HepG2 (cell line): Measurements from ENCODE around the gene CLHC1. TPM values are rescaled to one million over a fixed set of nuclear protein-coding genes. Genes with fewer than 3 reads are reported as not detected.
A peak's percentile ranks its signal among the peaks of the same experiment; 100 is the strongest.

Source experiments
- ATAC-seq: fragments of 200-7000 bp; cut with Tn5 transposase; 3 replicates; pipeline ENCODE4 v1.9.1; 2020; ENCODE audit warnings: mild to moderate bottlenecking, moderate library complexity
- BruUV-seq: library from RNA; stranded (reverse); fragments of 400-500 nt; replicated peaks from 2 replicates; lab custom pipeline; 2021; lab: Mats Ljungman, UMichigan
- CTCF ChIA-PET: fragments of 300-600 bp; formaldehyde crosslinking; extraction: SDS; loops from one replicate; lab custom pipeline; 2021; ENCODE audit warnings: low total read pairs, inconsistent platforms, low intra/inter-chr PET ratio; lab: Yijun Ruan, JAX
- POLR2A ChIA-PET: fragments of 350-600 bp; sonication (Branson Sonifier 250); formaldehyde crosslinking; loops from one replicate; lab custom pipeline; 2020; ENCODE audit warnings: antibody characterized with exemption, inconsistent platforms; lab: Yijun Ruan, JAX
- DNase-seq: peaks from one replicate; pipeline ENCODE4 v3.0.0-alpha.2; 2015; ENCODE audit warnings: low spot score
- FAIRE-seq: peaks from 3 replicates; lab custom pipeline; 2011; peaks lifted over from hg19 to GRCh38; lab: Jason Lieb, UNC
- H2AFZ ChIP-seq: one replicate; pipeline ENCODE4 v1.6.1; 2011; ENCODE audit warnings: low read length, inconsistent platforms
- H3K27ac ChIP-seq: fragments of 300-600 bp; 3 replicates; pipeline ENCODE4 v1.8.0; 2011; ENCODE audit warnings: mixed run types, mild to moderate bottlenecking, mixed read lengths, low read length, inconsistent platforms; ENCODE audit not compliant: insufficient read depth; ENCODE audit errors: extremely low read length
- H3K27me3 ChIP-seq, 2 experiments: fragments of 200-600 bp in 1 of 2; 2 replicates in 1 of 2; 3 replicates in 1 of 2; pipeline versions ENCODE4 v1.6.0 to v1.8.0; 2011; ENCODE audit warnings: low read length in 2 of 2, mild to moderate bottlenecking in 2 of 2, moderate library complexity in 2 of 2, inconsistent platforms in 1 of 2; ENCODE audit not compliant: insufficient read depth in 2 of 2, control insufficient read depth in 1 of 2
- H3K36me3 ChIP-seq, 2 experiments: fragments of 200-600 bp in 1 of 2; replicated peaks in 1 of 2; 2 replicates in 1 of 2; 3 replicates in 1 of 2; pipeline versions ENCODE4 v1.5.1 to v1.8.0; 2011; ENCODE audit warnings: low read length in 2 of 2, inconsistent platforms in 1 of 2; ENCODE audit not compliant: insufficient read depth in 2 of 2, control insufficient read depth in 1 of 2
- H3K4me1 ChIP-seq: 2 replicates; pipeline ENCODE4 v1.5.1; 2012; ENCODE audit warnings: low read length, inconsistent platforms; ENCODE audit not compliant: insufficient read depth
- H3K4me2 ChIP-seq: 2 replicates; pipeline ENCODE4 v1.6.0; 2011; ENCODE audit warnings: low read depth, low read length, inconsistent platforms
- H3K4me3 ChIP-seq, 3 experiments: fragments of 200-600 bp in 1 of 3; sonication (generic), shearing (Covaris generic) in 1 of 3; replicated peaks in 1 of 3; 2 replicates each; pipeline ENCODE4 v1.5.1; 2011 to 2016; ENCODE audit warnings: low read length in 3 of 3, inconsistent platforms in 2 of 3, low read depth in 2 of 3, mild to moderate bottlenecking in 2 of 3, control low read depth in 1 of 3, mixed read lengths in 1 of 3; ENCODE audit not compliant: insufficient read depth in 1 of 3
- H3K79me2 ChIP-seq: one replicate; pipeline ENCODE4 v1.6.1; 2011; ENCODE audit warnings: low read length, inconsistent platforms; ENCODE audit not compliant: insufficient read depth
- H3K9ac ChIP-seq: 2 replicates; pipeline ENCODE4 v1.6.0; 2011; ENCODE audit warnings: mild to moderate bottlenecking, low read depth, low read length, inconsistent platforms; ENCODE audit not compliant: insufficient read depth
- H3K9me3 ChIP-seq: 2 replicates; pipeline ENCODE4 v1.5.1; 2012; ENCODE audit warnings: mild to moderate bottlenecking, low read length
- H4K20me1 ChIP-seq: 2 replicates; pipeline ENCODE4 v1.6.0; 2011; ENCODE audit warnings: inconsistent platforms, mild to moderate bottlenecking, low read length, moderate library complexity; ENCODE audit not compliant: insufficient read depth
- CHD2 ChIP-seq: IDR thresholded peaks from 2 replicates; pipeline ENCODE4 v1.6.1; 2011; ENCODE audit warnings: low read depth, low read length, improper control_type of control experiment
- SRSF9 ChIP-seq: fragments of 200-400 bp; formaldehyde crosslinking; IDR thresholded peaks from 2 replicates; pipeline ENCODE4 v1.6.1; 2018; ENCODE audit warnings: borderline replicate concordance, mild to moderate bottlenecking, low read depth, low read length; ENCODE audit not compliant: insufficient read depth, poor library complexity, severe bottlenecking
- ZBTB1 ChIP-seq: sonication (generic); formaldehyde crosslinking; IDR thresholded peaks from 2 replicates; pipeline ENCODE4 v1.4.0; 2020; ENCODE audit warnings: missing genetic modification reagents, borderline replicate concordance
- ZFAT ChIP-seq: sonication (generic); formaldehyde crosslinking; conservative IDR thresholded peaks from 2 replicates; pipeline ENCODE4 v1.8.1; 2023; ENCODE audit warnings: missing genetic modification reagents, inconsistent platforms
- ZNF629 ChIP-seq: sonication (generic); formaldehyde crosslinking; conservative IDR thresholded peaks from 2 replicates; pipeline ENCODE4 v1.5.0; 2020; ENCODE audit warnings: missing genetic modification reagents
- ZNF776 ChIP-seq: sonication (generic); formaldehyde crosslinking; IDR thresholded peaks from 2 replicates; pipeline ENCODE4 v1.4.0; 2020; ENCODE audit warnings: mild to moderate bottlenecking, missing genetic modification reagents
- WGBS: methylation state at CpG from one replicate; pipeline ENCODE4 v1.1.6; 2017; ENCODE audit warnings: low lambda C conversion rate; 5-methylcytosine and 5-hydroxymethylcytosine counted together
- in situ Hi-C: cut with HindIII; loops from 2 replicates; pipeline ENCODE4 v1.10.0; 2017; ENCODE audit warnings: low pct_unique_long_range_greater_than_20kb; ENCODE audit not compliant: extremely low pct_ligation_motif_present
- intact Hi-C: fragments of 100-400 bp; cut with micrococcal nuclease; formaldehyde crosslinking; loops from one replicate; pipeline ENCODE4 v1.10.0; 2022; ENCODE audit not compliant: unreplicated experiment
- polyA plus RNA-seq, 8 experiments: library from polyadenylated mRNA; depleted of rRNA in 3 of 8; stranded (reverse) in 7 of 8; unstranded in 1 of 8; fragments of >200 nt; fragmentation: Illumina TruSeq in 4 of 8; extraction: Trizol in 4 of 8; gene quantifications; 2 replicates each; pipeline versions ENCODE4 v1.2.1 to v1.2.3, GENCODE V29; 2011 to 2016; ENCODE audit warnings: low read depth in 4 of 8, missing spikeins in 1 of 8, mixed read lengths in 1 of 8; ENCODE audit not compliant: insufficient read depth in 1 of 8
- total RNA-seq, 5 experiments: library from RNA; depleted of rRNA; stranded (reverse); fragments of >200 nt; fragmentation: Illumina TruSeq; extraction: Trizol; gene quantifications; 2 replicates each; pipeline ENCODE4 v1.2.3, GENCODE V29; 2016; ENCODE audit warnings: low read depth in 1 of 5
- TF ChIP-seq, protein P1 (sequence below): sonication (generic); formaldehyde crosslinking; conservative IDR thresholded peaks from 2 replicates; pipeline ENCODE4 v1.8.1; 2023; ENCODE audit warnings: missing genetic modification reagents
- TF ChIP-seq, protein P2 (sequence below), 2 experiments: sonication (generic) in 1 of 2; formaldehyde crosslinking in 1 of 2; IDR thresholded peaks; 2 replicates each; pipeline versions ENCODE4 v1.4.0 to v1.6.1; 2018 to 2020; ENCODE audit warnings: missing genetic modification reagents in 2 of 2, borderline replicate concordance in 1 of 2, low read depth in 1 of 2, mild to moderate bottlenecking in 1 of 2, missing biosample characterization in 1 of 2
- TF ChIP-seq, protein P3 (sequence below): IDR thresholded peaks from 2 replicates; pipeline ENCODE4 v1.6.1; 2012; ENCODE audit warnings: low read length, improper control_type of control experiment
- TF ChIP-seq, protein P4 (sequence below): sonication (generic); formaldehyde crosslinking; IDR thresholded peaks from 2 replicates; pipeline ENCODE4 v1.8.1; 2023; ENCODE audit warnings: missing genetic modification reagents, mild to moderate bottlenecking, borderline replicate concordance

The CLHC1 gene
- total and polyA plus RNA-seq, 2 of the 13 experiments (the other 11 are each of a cell fraction or from before 2014, with no cell fraction given): 9.8 to 12.6 TPM

GRCh38 chr2:55158111-55158814 is 73.8 kb downstream of the CLHC1 start:
- Histone ChIP-seq H3K27ac (no peak overlapping the region), H3K4me1 (peaks cover 62% of the 10 kb centered on the region), H3K9me3 (no peaks in the 10 kb centered on the region), H3K4me3 (no peak overlapping the region), H3K9ac (no peak overlapping the region), H2AFZ (no peak overlapping the region), H3K36me3 (no peaks in the 10 kb centered on the region), H3K79me2 (no peaks in the 10 kb centered on the region), H3K27me3 (peaks cover 2 to 63% of the 10 kb centered on the region in 2 experiments; a peak in 4 of 5 replicates), H3K4me2 (no peak overlapping the region), H4K20me1 (no peaks in the 10 kb centered on the region)
- ChIA-PET POLR2A (no interaction called here), CTCF (no interaction called here)
- no peak for ATAC-seq
- no TSS peak for BruUV-seq
- FAIRE-seq: no peak
- 45% methylated on average over 10 of the region's 10 CpGs for WGBS
- in situ Hi-C loops: no loop called here
- peak; percentile 76 for TF ChIP-seq ZNF629
- TF ChIP-seq SRSF9: no peak
- intact Hi-C loops: no loop called here
- DNase-seq: no peak

DNA sequence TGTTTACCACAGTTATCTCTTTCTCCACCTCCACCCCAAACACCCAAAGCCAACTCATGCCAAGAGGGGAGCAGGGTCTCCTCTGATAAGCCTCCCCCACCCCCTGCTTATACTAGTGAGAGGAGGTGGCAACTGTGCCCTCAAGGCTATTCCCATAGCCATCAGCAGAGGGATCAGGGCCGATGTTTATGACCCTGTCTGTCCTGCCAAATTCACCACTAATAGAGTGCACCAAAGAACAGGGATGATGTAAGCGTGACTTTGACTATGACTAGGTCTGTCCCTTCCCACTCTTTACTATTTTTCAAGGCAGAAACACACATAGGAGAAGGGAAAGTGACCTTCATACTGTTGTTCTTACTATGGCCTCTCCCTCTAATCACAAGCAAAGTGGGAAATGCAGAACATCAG is 74.6 kb downstream of the CLHC1 start:
- H3K27ac ChIP-seq: no peak overlapping the region
- H2AFZ ChIP-seq: no peak overlapping the region
- no peaks in the 10 kb centered on the region for H4K20me1 ChIP-seq
- no peaks in the 10 kb centered on the region for H3K9me3 ChIP-seq
- ATAC-seq (peak; percentile 49), DNase-seq (no peak), FAIRE-seq (no peak)
- H3K27me3 ChIP-seq: peaks cover 2 to 61% of the 10 kb centered on the region in 2 experiments; a peak in 4 of 5 replicates
- H3K79me2 ChIP-seq: no peaks in the 10 kb centered on the region
- CTCF ChIA-PET: no interaction called here
- no peaks in the 10 kb centered on the region for H3K36me3 ChIP-seq
- POLR2A ChIA-PET: no interaction called here
- in situ Hi-C loops (no loop called here), intact Hi-C loops (no loop called here)
- no peak overlapping the region for H3K9ac ChIP-seq
- H3K4me3 ChIP-seq: no peak overlapping the region
- no peak overlapping the region for H3K4me2 ChIP-seq
- peaks cover 54% of the 10 kb centered on the region for H3K4me1 ChIP-seq
- WGBS: 19% methylated on average over 2 of the region's 2 CpGs
- no TSS peak for BruUV-seq
- TF ChIP-seq, protein P1, sequence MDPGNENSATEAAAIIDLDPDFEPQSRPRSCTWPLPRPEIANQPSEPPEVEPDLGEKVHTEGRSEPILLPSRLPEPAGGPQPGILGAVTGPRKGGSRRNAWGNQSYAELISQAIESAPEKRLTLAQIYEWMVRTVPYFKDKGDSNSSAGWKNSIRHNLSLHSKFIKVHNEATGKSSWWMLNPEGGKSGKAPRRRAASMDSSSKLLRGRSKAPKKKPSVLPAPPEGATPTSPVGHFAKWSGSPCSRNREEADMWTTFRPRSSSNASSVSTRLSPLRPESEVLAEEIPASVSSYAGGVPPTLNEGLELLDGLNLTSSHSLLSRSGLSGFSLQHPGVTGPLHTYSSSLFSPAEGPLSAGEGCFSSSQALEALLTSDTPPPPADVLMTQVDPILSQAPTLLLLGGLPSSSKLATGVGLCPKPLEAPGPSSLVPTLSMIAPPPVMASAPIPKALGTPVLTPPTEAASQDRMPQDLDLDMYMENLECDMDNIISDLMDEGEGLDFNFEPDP (CRISPR knock-in tag): no peak
- no peak for TF ChIP-seq CHD2
- TF ChIP-seq, protein P2, sequence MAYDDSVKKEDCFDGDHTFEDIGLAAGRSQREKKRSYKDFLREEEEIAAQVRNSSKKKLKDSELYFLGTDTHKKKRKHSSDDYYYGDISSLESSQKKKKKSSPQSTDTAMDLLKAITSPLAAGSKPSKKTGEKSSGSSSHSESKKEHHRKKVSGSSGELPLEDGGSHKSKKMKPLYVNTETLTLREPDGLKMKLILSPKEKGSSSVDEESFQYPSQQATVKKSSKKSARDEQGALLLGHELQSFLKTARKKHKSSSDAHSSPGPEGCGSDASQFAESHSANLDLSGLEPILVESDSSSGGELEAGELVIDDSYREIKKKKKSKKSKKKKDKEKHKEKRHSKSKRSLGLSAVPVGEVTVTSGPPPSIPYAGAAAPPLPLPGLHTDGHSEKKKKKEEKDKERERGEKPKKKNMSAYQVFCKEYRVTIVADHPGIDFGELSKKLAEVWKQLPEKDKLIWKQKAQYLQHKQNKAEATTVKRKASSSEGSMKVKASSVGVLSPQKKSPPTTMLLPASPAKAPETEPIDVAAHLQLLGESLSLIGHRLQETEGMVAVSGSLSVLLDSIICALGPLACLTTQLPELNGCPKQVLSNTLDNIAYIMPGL (CRISPR knock-in tag; IDR thresholded peaks at IDR 0.05; ENCODE audit: borderline replicate concordance in 1 of 2, low read depth in 1 of 2): no peak
- no peak for TF ChIP-seq ZNF776
- TF ChIP-seq ZBTB1 (CRISPR knock-in tag): no peak
- TF ChIP-seq ZFAT (CRISPR knock-in tag): no peak
- TF ChIP-seq, protein P3, sequence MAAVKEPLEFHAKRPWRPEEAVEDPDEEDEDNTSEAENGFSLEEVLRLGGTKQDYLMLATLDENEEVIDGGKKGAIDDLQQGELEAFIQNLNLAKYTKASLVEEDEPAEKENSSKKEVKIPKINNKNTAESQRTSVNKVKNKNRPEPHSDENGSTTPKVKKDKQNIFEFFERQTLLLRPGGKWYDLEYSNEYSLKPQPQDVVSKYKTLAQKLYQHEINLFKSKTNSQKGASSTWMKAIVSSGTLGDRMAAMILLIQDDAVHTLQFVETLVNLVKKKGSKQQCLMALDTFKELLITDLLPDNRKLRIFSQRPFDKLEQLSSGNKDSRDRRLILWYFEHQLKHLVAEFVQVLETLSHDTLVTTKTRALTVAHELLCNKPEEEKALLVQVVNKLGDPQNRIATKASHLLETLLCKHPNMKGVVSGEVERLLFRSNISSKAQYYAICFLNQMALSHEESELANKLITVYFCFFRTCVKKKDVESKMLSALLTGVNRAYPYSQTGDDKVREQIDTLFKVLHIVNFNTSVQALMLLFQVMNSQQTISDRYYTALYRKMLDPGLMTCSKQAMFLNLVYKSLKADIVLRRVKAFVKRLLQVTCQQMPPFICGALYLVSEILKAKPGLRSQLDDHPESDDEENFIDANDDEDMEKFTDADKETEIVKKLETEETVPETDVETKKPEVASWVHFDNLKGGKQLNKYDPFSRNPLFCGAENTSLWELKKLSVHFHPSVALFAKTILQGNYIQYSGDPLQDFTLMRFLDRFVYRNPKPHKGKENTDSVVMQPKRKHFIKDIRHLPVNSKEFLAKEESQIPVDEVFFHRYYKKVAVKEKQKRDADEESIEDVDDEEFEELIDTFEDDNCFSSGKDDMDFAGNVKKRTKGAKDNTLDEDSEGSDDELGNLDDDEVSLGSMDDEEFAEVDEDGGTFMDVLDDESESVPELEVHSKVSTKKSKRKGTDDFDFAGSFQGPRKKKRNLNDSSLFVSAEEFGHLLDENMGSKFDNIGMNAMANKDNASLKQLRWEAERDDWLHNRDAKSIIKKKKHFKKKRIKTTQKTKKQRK: no peak
- TF ChIP-seq, protein P4, sequence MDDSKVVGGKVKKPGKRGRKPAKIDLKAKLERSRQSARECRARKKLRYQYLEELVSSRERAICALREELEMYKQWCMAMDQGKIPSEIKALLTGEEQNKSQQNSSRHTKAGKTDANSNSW (CRISPR knock-in tag): no peak
